Measurements from ENCODE around the gene WDR90. TPM values are rescaled to one million over a fixed set of nuclear protein-coding genes. Genes with fewer than 3 reads are reported as not detected.

The WDR90 gene
- polyA plus RNA-seq, 2 of the 4 experiments (the other 2 are of a cell fraction), result 6.5 to 30.7 TPM

DNA sequence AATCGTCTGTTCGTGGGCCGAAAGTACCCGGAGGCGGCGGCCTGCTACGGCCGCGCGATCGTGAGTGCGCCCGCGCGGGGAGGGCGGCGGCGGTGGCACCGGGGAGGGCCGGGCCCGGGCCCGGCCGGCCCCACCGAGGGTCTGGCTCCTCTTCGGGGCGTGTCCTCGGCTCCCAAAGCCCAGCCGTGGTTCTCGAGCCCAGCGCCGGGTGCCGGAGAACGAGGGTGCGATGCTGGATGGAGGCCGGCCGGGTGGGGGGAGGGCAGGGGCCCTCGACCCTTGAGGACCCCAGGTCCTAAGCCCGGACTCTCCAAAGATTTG, 31.4 kb downstream of the WDR90 start:
- no peaks in the 10 kb centered on the region for H3K9me3 ChIP-seq
- ChIA-PET POLR2A (interaction anchor here (0.7 to 2.0 kb wide), 4 partner anchors 9 to 53 kb away, joined by 3 to 12 read pairs (median 5); partner anchors contain the start of genes ANTKMT and WDR24), CTCF (interaction anchor here (0.7 to 2.9 kb wide), 8 partner anchors 13 to 105 kb away, joined by 3 to 15 read pairs (median 4); partner anchors contain the start of gene RHOT2)
- peak overlapping the region; percentile 93 for H3K4me2 ChIP-seq
- DNase-seq (ENCODE audit: low read depth in 1 of 2, low spot score in 1 of 2) (no peak), FAIRE-seq (no peak), ATAC-seq (no peak)
- peak overlapping the region; percentile 84 to 97 for H3K27ac ChIP-seq
- H3K4me1 ChIP-seq, result peaks cover 41% of the 10 kb centered on the region
- peak overlapping the region; percentile 74 for H3K4me3 ChIP-seq
- WGBS (ENCODE audit: missing lambda C conversion rate), result 0% methylated on average over 1 of the region's 38 CpGs
- TF ChIP-seq POLR2A (IDR thresholded peaks at IDR 0.05; ENCODE audit: low read length) (peak; percentile 1; the same call in 1 of the 2 replicates), JUN (IDR thresholded peaks at IDR 0.05) (peak in 1 of 2 experiments; percentile 13; a peak in 1 of 5 replicates), RNF2 (IDR thresholded peaks at IDR 0.05; ENCODE audit: borderline replicate concordance, low read depth) (0 out of 2 replicates have a peak, but pooled peaks have one; percentile 21), RARB (CRISPR knock-in tag; IDR thresholded peaks at IDR 0.05) (no peak), CEBPB (IDR thresholded peaks at IDR 0.05) (no peak)

DNA sequence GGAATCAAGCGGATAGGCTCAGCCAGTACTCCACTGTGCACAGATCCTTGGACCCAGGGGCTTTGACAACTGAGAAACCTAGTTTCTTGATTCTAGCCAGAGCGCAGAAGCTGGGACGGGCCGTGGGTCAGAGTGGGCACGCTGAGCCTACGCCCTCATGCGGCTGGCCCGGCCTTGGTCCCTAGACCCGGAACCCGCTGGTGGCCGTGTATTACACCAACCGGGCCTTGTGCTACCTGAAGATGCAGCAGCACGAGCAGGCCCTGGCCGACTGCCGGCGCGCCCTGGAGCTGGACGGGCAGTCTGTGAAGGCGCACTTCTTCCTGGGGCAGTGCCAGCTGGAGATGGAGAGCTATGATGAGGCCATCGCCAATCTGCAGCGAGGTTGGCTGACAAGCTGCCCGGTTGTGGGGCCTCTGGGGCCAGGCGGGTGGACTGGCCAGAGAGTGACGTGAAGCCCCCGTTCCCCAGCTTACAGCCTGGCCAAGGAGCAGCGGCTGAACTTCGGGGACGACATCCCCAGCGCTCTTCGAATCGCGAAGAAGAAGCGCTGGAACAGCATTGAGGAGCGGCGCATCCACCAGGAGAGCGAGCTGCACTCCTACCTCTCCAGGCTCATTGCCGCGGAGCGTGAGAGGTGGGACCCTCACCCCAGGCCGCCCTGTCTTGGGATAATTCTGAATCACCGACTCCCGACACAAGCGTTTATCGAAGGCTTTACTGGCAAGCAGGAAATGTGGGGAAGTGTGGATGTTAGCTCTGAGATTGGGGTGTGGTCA, 32.0 kb downstream of the WDR90 start:
- 44% methylated on average over 30 of the region's 44 CpGs for WGBS (ENCODE audit: missing lambda C conversion rate)
- peak overlapping the region; percentile 74 for H3K4me3 ChIP-seq
- TF ChIP-seq JUN (IDR thresholded peaks at IDR 0.05), result peak in 1 of 2 experiments; percentile 44; a peak in 4 of 5 replicates
- TF ChIP-seq, protein P1, sequence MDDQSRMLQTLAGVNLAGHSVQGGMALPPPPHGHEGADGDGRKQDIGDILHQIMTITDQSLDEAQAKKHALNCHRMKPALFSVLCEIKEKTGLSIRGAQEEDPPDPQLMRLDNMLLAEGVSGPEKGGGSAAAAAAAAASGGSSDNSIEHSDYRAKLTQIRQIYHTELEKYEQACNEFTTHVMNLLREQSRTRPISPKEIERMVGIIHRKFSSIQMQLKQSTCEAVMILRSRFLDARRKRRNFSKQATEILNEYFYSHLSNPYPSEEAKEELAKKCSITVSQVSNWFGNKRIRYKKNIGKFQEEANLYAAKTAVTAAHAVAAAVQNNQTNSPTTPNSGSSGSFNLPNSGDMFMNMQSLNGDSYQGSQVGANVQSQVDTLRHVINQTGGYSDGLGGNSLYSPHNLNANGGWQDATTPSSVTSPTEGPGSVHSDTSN (IDR thresholded peaks at IDR 0.05), result 0 out of 2 replicates have a peak, but pooled peaks have one; percentile 19
- TF ChIP-seq ZSCAN20 (CRISPR knock-in tag; IDR thresholded peaks at IDR 0.05), result no peak
- TF ChIP-seq ESRRA (IDR thresholded peaks at IDR 0.05; ENCODE audit: borderline replicate concordance, low read length), result no peak
- TF ChIP-seq, protein P2, sequence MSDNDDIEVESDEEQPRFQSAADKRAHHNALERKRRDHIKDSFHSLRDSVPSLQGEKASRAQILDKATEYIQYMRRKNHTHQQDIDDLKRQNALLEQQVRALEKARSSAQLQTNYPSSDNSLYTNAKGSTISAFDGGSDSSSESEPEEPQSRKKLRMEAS (IDR thresholded peaks at IDR 0.05), result peak; percentile 49; the same call in 1 of the 2 replicates
- TF ChIP-seq, protein P3, sequence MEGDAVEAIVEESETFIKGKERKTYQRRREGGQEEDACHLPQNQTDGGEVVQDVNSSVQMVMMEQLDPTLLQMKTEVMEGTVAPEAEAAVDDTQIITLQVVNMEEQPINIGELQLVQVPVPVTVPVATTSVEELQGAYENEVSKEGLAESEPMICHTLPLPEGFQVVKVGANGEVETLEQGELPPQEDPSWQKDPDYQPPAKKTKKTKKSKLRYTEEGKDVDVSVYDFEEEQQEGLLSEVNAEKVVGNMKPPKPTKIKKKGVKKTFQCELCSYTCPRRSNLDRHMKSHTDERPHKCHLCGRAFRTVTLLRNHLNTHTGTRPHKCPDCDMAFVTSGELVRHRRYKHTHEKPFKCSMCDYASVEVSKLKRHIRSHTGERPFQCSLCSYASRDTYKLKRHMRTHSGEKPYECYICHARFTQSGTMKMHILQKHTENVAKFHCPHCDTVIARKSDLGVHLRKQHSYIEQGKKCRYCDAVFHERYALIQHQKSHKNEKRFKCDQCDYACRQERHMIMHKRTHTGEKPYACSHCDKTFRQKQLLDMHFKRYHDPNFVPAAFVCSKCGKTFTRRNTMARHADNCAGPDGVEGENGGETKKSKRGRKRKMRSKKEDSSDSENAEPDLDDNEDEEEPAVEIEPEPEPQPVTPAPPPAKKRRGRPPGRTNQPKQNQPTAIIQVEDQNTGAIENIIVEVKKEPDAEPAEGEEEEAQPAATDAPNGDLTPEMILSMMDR (IDR thresholded peaks at IDR 0.05), result no peak
- 0 out of 2 replicates have a peak, but pooled peaks have one; percentile 0 for TF ChIP-seq PHF8 (IDR thresholded peaks at IDR 0.05; ENCODE audit: borderline replicate concordance, low read depth)
- TF ChIP-seq NPAS2 (CRISPR knock-in tag; IDR thresholded peaks at IDR 0.05; ENCODE audit: borderline replicate concordance), result no peak
- no peak for TF ChIP-seq MAZ (IDR thresholded peaks at IDR 0.05; ENCODE audit: borderline replicate concordance, low read depth, low read length)
- FAIRE-seq (no peak), ATAC-seq (peak in 1 of 2 experiments; percentile 2; a peak in 3 of 6 replicates), DNase-seq (ENCODE audit: low read depth in 1 of 2, low spot score in 1 of 2) (peak in 1 of 2 experiments; percentile 69)
- peak overlapping the region; percentile 84 to 97 for H3K27ac ChIP-seq
- H3K9me3 ChIP-seq, result no peaks in the 10 kb centered on the region
- peaks cover 38% of the 10 kb centered on the region for H3K4me1 ChIP-seq
- peak overlapping the region; percentile 93 for H3K4me2 ChIP-seq
- POLR2A ChIA-PET, result interaction anchor here (0.6 to 2.0 kb wide), 5 partner anchors 9 to 94 kb away, joined by 3 to 12 read pairs (median 5); partner anchors contain the start of genes ANTKMT and WDR24
- CTCF ChIA-PET, result interaction anchor here (0.7 to 2.9 kb wide), 11 partner anchors 14 to 111 kb away, joined by 3 to 15 read pairs (median 4); partner anchors contain the start of gene RHOT2

DNA sequence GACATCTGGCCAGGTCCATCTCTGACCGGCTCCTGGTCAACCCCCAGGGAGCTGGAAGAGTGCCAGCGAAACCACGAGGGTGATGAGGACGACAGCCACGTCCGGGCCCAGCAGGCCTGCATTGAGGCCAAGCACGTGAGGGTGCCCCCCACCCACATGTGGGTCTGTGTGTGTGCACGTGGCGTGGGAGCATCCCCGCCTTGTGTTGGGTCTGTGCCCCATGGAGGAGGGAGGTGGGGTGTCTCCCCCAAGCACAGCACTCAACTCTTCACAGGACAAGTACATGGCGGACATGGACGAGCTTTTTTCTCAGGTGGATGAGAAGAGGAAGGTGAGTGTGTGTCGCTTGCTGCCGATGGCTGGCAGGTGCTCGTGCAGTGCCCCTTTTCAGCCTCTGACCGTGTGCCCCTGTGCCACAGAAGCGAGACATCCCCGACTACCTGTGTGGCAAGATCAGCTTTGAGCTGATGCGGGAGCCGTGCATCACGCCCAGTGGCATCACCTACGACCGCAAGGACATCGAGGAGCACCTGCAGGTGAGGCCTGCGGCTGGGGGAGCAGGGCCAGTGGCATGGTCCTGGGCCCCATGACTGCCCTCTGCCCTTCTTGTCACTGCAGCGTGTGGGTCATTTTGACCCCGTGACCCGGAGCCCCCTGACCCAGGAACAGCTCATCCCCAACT, 32.7 kb downstream of the WDR90 start:
- peak overlapping the region; percentile 93 for H3K4me2 ChIP-seq
- POLR2A ChIA-PET, result interaction anchor here (0.6 to 2.0 kb wide), 3 partner anchors 8 to 95 kb away, joined by 5 to 12 read pairs (median 6); partner anchors contain the start of genes ANTKMT and WDR24
- no peak for DNase-seq (ENCODE audit: low read depth in 1 of 2, low spot score in 1 of 2)
- peak overlapping the region in 1 of 2 experiments; percentile 97; a peak in 1 of 6 replicates for H3K27ac ChIP-seq
- CTCF ChIA-PET, result interaction anchor here (1.0 to 2.9 kb wide), 8 partner anchors 14 to 111 kb away, joined by 3 to 15 read pairs (median 5); partner anchors contain the start of gene RHOT2
- H3K9me3 ChIP-seq, result no peaks in the 10 kb centered on the region
- no peak for FAIRE-seq
- peaks cover 38% of the 10 kb centered on the region for H3K4me1 ChIP-seq
- peak overlapping the region; percentile 74; the same call in 2 of the 3 replicates for H3K4me3 ChIP-seq
- 90% methylated on average over 24 of the region's 28 CpGs for WGBS (ENCODE audit: missing lambda C conversion rate)
- no peak for ATAC-seq
- no peak for TF ChIP-seq CHD2 (IDR thresholded peaks at IDR 0.05; ENCODE audit: low read length, partially characterized antibody)
- TF ChIP-seq, protein P4, sequence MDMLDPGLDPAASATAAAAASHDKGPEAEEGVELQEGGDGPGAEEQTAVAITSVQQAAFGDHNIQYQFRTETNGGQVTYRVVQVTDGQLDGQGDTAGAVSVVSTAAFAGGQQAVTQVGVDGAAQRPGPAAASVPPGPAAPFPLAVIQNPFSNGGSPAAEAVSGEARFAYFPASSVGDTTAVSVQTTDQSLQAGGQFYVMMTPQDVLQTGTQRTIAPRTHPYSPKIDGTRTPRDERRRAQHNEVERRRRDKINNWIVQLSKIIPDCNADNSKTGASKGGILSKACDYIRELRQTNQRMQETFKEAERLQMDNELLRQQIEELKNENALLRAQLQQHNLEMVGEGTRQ (IDR thresholded peaks at IDR 0.05), result no peak
- no peak for TF ChIP-seq ZFP36 (IDR thresholded peaks at IDR 0.05; ENCODE audit: borderline replicate concordance, partially characterized antibody)
- no peak for TF ChIP-seq RCOR1 (IDR thresholded peaks at IDR 0.05; ENCODE audit: low read depth, low read length)
- TF ChIP-seq NPAS2 (CRISPR knock-in tag; IDR thresholded peaks at IDR 0.05; ENCODE audit: borderline replicate concordance), result no peak
- TF ChIP-seq RAD21 (conservative IDR thresholded peaks at IDR 0.05 in 1 of 2, IDR thresholded peaks at IDR 0.05 in 1 of 2), result no peak
- TF ChIP-seq EHF (CRISPR knock-in tag; IDR thresholded peaks at IDR 0.05), result no peak
- no peak for TF ChIP-seq POLR2AphosphoS2 (conservative IDR thresholded peaks at IDR 0.05; ENCODE audit: low read length)
- TF ChIP-seq MAFK (IDR thresholded peaks at IDR 0.05; ENCODE audit: partially characterized antibody), result no peak
- TF ChIP-seq, protein P3 (IDR thresholded peaks at IDR 0.05), result no peak
- TF ChIP-seq, protein P2 (IDR thresholded peaks at IDR 0.05), result peak; percentile 37; the same call in 1 of the 2 replicates
- TF ChIP-seq SREBF2 (IDR thresholded peaks at IDR 0.05), result no peak
- TF ChIP-seq JUNB (IDR thresholded peaks at IDR 0.05), result no peak
